ENCODE data around the gene OBSCN.

The OBSCN gene

DNA sequence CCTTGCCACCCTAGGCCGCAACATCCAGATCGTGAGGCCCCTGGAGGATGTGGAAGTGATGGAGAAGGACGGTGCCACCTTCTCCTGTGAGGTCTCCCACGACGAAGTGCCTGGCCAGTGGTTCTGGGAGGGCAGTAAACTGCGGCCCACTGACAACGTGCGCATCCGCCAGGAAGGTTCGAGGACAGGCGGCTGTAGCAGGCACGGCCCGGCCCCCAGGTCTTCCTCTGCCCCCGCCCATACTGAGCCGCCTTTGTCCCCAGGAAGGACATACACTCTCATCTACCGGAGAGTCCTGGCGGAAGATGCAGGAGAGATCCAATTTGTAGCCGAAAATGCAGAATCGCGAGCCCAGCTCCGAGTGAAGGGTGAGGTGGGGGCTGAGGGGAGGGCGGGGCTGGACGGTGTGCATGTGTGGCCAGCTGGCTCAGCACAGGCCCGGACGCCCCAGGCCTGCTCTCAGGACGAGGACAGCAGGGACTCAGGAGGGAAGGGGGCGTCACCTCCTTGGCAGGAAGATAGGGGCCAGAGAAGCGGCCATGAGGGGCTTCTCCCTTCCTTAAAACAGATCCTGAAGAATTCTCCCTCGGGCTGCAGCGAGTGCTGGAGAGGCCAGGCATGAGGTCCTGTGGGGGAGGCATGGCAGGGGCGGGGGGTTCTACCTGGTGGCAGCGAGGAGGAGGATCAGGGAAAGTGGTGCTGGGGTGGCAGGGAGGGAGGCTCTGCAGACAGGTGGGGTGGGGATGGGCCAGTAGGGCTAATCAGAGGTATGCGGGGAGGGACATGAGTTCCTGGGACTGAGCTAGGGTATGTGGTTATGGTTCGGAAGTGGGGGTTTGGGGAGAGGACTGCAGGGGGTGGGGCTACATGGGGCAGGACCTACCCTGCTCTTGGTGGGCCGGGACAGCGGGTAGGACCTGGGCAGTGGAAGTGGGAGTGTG lies 69.9 kb downstream of the OBSCN start:
- no peak for DNase-seq

DNA sequence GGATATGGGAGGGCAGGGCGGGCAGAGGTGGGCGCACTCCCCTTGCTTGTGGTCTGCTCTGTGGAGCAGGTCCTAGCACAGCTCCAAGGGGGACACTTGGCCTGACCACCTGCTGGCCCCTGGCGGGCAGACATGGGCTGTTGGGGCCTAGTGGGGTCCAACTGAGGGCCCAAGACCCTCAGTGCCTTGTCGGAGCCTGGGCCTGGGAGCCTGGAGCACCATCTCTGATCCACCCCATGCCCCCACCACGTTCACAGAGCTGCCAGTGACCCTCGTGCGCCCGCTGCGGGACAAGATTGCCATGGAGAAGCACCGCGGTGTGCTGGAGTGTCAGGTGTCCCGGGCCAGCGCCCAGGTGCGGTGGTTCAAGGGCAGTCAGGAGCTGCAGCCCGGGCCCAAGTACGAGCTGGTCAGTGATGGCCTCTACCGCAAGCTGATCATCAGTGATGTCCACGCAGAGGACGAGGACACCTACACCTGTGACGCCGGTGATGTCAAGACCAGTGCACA lies 70.6 kb downstream of the OBSCN start:
- DNase-seq: no peak

DNA sequence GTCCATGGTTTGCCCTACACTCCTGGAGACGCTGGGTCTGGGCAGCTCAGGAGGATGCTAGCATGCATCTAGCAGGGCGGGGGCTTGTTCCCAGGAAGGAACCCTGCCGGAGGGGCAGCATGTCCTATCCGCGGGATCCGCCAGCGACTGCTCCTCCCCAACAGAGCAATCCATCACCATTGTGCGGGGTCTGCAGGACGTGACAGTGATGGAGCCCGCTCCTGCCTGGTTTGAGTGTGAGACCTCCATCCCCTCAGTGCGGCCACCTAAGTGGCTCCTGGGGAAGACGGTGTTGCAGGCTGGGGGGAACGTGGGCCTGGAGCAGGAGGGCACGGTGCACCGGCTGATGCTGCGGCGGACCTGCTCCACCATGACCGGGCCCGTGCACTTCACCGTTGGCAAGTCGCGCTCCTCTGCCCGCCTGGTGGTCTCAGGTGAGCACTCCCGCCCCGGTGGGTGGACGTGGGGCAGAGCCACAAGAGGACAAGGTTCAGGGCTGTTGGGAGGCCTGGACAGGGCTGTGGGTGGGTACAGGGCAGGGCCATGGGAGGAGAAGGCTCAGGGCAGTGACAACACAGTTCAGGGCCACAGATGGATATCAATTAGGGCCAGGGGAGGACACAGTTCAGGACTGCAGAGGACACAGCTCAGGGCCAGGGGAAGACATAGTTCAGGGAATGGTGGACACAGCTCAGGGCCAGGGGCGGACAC lies 71.3 kb downstream of the OBSCN start:
- no peak for DNase-seq

GRCh38 chr1:228279722-228280105 lies 71.9 kb downstream of the OBSCN start:
- DNase-seq: no peak

GRCh38 chr1:228280106-228280901 lies 72.5 kb downstream of the OBSCN start:
- DNase-seq: no peak

DNA sequence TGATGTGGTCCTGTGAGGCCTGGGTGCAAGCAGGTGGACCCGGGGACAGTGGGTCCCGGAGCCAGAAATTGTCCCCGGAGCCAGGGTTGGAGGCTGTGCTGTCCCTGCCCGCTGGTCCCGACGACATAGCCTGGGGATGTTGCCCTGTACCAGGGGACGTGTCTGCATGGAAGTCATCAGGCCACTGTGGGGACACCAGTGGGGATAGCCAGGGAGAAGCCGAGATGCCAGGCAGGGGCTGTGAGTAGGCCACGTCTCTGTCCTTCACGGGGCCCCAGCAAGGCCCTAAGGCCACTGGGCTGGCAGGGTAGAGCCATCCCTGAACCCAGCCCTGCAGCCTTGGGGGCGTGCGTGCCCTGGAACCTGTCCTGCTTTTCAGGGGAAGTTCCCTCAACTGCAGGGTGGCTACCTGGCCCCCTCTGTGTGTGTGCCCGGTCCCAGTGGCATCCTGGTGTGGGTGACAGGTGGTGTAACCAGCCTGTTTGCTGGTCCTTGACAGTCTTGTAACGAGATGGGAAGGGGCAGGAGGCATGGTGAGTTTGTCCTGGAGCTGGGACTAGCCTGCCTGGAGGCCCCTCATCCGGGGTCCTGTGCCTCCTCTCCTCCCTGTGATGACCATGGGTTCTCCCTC lies 73.2 kb downstream of the OBSCN start:
- no peak for DNase-seq

DNA sequence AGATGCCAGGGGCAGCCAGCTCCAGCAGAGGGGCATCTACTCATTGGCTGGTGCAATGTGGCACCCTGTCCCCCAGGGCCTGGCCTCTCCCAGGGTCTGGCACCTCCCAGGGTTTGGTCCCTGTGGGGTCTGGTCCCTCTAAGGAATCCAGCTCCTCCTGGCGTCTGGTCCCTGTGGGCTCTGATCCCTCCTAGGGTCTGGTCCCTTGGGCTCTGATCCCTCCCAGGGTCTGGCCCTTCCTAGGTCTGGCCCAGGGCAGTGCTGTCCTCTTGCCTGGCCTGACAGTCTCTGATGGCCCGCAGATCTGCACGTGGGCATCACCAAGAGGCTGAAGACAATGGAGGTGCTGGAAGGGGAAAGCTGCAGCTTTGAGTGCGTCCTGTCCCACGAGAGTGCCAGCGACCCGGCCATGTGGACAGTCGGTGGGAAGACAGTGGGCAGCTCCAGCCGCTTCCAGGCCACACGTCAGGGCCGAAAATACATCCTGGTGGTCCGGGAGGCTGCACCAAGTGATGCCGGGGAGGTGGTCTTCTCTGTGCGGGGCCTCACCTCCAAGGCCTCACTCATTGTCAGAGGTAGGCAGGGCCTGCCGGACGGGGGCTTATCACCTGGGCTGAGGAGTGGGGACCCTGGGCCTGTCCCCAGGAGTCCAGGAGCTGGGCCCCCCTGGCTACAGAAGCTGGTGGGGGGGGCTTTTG lies 73.9 kb downstream of the OBSCN start:
- DNase-seq: no peak

GRCh38 chr1:228282329-228283042 lies 74.6 kb downstream of the OBSCN start:
- no peak for DNase-seq

DNA sequence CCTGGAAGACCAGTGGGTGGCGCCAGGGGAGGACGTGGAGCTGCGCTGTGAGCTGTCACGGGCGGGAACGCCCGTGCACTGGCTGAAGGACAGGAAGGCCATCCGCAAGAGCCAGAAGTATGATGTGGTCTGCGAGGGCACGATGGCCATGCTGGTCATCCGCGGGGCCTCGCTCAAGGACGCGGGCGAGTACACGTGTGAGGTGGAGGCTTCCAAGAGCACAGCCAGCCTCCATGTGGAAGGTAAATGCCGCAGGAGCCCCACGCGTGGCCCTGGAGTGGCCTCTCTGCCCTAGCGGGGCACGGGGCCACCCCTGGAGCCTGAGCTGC lies 75.2 kb downstream of the OBSCN start:
- no peak for DNase-seq

DNA sequence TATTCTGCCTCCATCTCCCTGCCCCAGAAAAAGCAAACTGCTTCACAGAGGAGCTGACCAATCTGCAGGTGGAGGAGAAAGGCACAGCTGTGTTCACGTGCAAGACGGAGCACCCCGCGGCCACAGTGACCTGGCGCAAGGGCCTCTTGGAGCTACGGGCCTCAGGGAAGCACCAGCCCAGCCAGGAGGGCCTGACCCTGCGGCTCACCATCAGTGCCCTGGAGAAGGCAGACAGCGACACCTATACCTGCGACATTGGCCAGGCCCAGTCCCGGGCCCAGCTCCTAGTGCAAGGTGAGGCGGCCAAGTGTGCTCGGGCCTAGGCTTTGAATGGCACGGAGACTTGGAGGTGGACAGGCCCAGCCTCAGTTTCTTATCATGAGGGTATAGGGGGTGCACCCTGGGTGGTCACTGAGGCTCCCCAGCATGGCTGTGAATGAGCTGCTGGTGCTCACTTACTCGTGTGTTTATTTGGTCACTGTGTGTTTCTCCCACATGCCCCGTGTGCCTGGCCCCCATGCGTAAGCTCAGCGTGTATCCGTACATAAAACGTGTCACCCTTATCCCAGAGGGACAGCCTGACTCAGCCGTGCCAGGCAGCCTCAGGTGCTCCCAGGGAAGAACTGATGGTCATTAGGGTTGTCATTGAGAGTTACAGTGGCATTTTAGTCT lies 75.8 kb downstream of the OBSCN start:
- DNase-seq: no peak

GRCh38 chr1:228284148-228284495 lies 76.3 kb downstream of the OBSCN start:
- DNase-seq: no peak

DNA sequence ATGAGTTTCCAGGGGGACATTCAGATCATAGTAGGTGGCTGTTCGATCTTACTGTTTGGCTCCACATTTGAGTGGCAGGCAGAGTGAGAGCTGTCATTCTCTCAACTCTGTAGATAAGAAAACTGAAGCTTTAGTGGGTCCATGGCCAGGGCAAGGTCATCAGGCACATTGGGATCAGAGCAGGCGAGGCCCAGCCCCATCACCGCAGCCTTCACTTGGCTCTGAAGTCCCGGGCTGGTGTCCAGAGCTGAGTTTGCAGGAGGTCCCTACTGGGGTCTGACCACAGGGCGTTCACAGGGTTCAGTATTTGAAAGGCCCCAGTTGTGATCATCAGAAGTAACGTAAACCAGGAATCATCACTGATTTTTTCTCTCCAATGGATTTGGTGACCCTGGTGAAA lies 76.7 kb downstream of the OBSCN start:
- DNase-seq: no peak

DNA sequence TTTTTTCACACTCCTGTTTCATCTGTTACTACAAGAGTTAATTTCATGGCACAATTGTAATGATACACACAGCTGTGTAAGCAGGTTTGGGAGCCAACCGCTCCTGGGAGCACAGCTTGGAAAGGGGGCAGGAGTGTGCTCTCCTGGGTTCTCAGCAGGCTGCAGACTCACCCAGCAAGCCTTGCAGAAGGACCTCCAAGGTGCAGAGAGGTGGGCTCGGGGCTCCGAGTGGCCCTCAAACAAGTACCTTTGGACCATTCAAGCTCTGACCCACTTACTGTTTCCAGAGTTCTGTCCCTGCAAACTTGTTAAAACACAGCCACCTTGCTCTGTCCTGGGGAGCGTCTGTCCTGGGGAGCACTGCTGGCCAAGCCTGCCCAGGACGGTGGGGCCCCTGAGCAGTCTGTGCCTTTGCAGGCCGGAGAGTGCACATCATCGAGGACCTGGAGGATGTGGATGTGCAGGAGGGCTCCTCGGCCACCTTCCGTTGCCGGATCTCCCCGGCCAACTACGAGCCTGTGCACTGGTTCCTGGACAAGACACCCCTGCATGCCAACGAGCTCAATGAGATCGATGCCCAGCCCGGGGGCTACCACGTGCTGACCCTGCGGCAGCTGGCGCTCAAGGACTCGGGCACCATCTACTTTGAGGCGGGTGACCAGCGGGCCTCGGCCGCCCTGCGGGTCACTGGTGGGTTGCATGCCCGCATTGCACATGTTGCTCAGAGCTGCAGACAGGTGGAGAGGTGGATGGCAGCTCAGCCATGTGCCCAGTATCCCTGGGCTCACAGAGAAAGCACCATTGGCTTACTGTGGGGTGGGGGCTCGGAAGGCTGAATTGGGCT lies 78.0 kb downstream of the OBSCN start:
- no peak for DNase-seq

DNA sequence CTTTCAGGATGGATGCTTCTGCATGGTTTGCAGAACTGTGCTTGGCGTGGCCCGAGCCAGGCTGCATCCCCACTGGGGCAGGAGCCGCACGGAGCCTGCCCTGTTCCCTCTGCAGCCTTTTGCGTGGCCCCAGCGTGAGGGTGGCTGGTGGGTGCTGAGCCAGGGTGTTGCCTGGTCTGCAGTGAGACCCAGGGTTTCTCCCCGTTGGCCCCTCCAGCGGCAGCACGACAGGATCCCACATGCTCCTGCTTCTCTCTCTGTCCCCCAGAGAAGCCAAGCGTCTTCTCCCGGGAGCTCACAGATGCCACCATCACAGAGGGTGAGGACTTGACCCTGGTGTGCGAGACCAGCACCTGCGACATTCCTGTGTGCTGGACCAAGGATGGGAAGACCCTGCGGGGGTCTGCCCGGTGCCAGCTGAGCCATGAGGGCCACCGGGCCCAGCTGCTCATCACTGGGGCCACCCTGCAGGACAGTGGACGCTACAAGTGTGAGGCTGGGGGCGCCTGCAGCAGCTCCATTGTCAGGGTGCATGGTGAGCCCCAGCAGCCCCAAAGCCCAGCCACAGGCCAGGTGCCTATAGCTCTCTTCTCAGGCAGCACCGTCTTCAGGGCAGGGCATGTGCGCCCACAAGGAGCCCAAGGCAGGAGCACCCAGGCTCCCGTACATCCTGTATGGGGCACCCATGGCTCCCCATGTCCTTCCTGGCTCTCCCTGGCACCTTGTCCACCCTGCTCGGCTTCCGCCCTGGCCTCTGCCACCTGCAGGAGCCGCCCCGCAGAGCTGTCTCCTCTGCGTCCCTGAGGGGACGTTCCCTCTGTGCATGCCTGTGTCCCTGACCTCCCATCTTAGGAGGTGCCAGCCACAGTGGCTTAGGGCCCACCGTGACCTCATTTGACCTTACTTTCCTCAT lies 78.9 kb downstream of the OBSCN start:
- no peak for DNase-seq

- no peak for DNase-seq
Measured at GRCh38 chr1:228287541-228288425, 79.9 kb downstream of the OBSCN start.

DNA sequence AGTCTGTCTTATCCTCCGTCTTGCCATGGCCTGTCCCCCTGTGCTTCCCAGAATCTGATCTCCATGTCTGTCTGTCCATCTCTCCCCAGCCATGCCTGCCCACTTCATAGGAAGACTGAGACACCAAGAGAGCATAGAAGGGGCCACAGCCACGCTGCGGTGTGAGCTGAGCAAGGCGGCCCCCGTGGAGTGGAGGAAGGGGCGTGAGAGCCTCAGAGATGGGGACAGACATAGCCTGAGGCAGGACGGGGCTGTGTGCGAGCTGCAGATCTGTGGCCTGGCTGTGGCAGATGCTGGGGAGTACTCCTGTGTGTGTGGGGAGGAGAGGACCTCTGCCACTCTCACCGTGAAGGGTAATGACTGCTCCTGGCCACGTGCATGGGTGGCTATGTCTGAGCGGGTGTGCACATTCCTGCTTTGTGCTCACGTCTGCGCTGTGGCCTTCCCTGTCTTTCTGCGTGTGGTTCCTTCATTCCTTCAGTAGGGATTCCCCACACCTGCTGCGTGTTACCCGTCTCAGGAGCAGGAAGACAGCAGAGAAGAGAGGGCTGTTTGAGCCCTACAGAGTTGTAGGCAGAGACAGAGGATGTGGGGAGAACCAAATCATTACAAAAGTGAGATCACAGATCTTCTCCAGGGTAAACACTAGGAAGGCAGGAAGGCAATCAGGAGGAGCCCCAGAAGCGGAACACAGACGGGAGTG lies 80.8 kb downstream of the OBSCN start:
- no peak for DNase-seq

DNA sequence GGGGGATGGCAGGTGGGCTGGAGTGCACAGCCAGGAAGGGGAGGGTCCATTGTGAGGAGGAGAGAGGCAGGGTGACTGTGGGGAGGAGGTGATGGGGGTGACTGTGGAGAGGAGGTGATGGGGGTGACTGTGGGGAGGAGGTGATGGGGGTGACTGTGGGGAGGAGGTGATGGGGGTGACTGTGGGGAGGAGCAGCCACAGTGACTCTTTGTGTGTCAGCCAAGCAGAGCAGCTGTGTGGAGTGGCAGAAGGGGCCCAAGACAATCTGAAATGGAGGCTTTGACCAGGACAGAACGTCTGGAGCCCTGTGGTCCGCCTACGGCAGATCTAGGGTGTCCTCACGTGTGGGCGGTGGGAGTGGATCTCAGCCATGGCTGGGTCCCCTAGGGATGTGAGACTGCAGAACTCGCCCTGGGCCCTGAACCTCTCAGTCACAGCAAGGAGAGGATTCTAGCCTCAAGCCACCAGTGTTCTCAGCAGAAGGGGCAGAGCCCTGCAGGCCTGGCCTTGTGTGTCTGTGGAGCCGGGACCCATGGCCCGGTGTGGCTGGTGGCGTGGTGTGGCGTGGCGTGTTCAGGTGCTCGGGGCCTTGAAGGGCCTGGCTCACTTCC lies 81.5 kb downstream of the OBSCN start:
- no peak for DNase-seq

Data from T-helper 9 cell (primary cell).